Liver (tissue), 9 donors: ENCODE measurements around the gene TSPOAP1. TPM values are rescaled to one million over a fixed set of nuclear protein-coding genes. Genes with fewer than 3 reads are reported as not detected.

Experiments
- DNase-seq: peaks from one replicate; pipeline ENCODE4 v3.0.0-alpha.2; 2017; ENCODE audit warnings: low spot score
- H3K27ac ChIP-seq, 2 donors: one replicate each; pipeline ENCODE4 v1.7.0; 2013; ENCODE audit warnings: inconsistent platforms in 2 of 2, low read length in 2 of 2, control low read depth in 1 of 2, low read depth in 1 of 2, mild to moderate bottlenecking in 1 of 2
- H3K27me3 ChIP-seq, 4 donors: one replicate each; pipeline versions ENCODE4 v1.6.1 to v1.7.0; 2013; ENCODE audit warnings: low read length in 3 of 4, inconsistent platforms in 1 of 4, mild to moderate bottlenecking in 1 of 4, moderate library complexity in 1 of 4; ENCODE audit not compliant: control insufficient read depth in 4 of 4, insufficient read depth in 4 of 4
- H3K36me3 ChIP-seq, 4 donors: one replicate each; pipeline versions ENCODE4 v1.6.1 to v1.7.0; 2013; ENCODE audit warnings: low read length in 3 of 4, mild to moderate bottlenecking in 3 of 4, low read depth in 1 of 4, moderate library complexity in 1 of 4; ENCODE audit not compliant: control insufficient read depth in 4 of 4, insufficient read depth in 3 of 4
- H3K4me1 ChIP-seq, 4 donors: one replicate each; pipeline versions ENCODE4 v1.6.1 to v1.7.0; 2013; ENCODE audit warnings: low read length in 3 of 4, mild to moderate bottlenecking in 3 of 4, moderate library complexity in 1 of 4; ENCODE audit not compliant: control insufficient read depth in 4 of 4, insufficient read depth in 4 of 4
- H3K4me3 ChIP-seq, 3 donors: one replicate each; pipeline versions ENCODE4 v1.6.1 to v1.7.0; 2013; ENCODE audit warnings: low read length in 3 of 3, control low read depth in 1 of 3, low read depth in 1 of 3, mild to moderate bottlenecking in 1 of 3
- H3K9ac ChIP-seq, 2 donors: one replicate each; pipeline ENCODE4 v1.7.0; 2013; ENCODE audit warnings: low read length in 2 of 2, mild to moderate bottlenecking in 2 of 2, moderate library complexity in 2 of 2, control low read depth in 1 of 2, low read depth in 1 of 2
- H3K9me3 ChIP-seq, 4 donors: one replicate each; pipeline versions ENCODE4 v1.6.1 to v1.7.0; 2013; ENCODE audit warnings: low read length in 3 of 4; ENCODE audit not compliant: control insufficient read depth in 4 of 4
- ATF3 ChIP-seq: IDR thresholded peaks from 2 replicates; pipeline ENCODE4 v1.6.1; 2016; ENCODE audit warnings: antibody characterized with exemption
- CTCF ChIP-seq: fragments of 150-350 bp; IDR thresholded peaks from 2 replicates; pipeline ENCODE4 v1.5.1; 2017; ENCODE audit warnings: improper control_type of control experiment, low read depth, low read length; ENCODE audit not compliant: missing input control
- EGR1 ChIP-seq, 2 donors: IDR thresholded peaks; 2 replicates each; pipeline ENCODE4 v1.6.1; 2016 to 2018; ENCODE audit warnings: antibody characterized with exemption in 2 of 2, low read depth in 2 of 2
- FOXA1 ChIP-seq: IDR thresholded peaks from 2 replicates; pipeline ENCODE4 v1.6.1; 2016; ENCODE audit warnings: antibody characterized with exemption
- FOXA2 ChIP-seq: IDR thresholded peaks from 2 replicates; pipeline ENCODE4 v1.6.1; 2016; ENCODE audit warnings: antibody characterized with exemption
- GABPA ChIP-seq, 2 donors: IDR thresholded peaks in 1 of 2; conservative IDR thresholded peaks in 1 of 2; 2 replicates each; pipeline ENCODE4 v1.6.1; 2016; ENCODE audit warnings: antibody characterized with exemption in 2 of 2, mild to moderate bottlenecking in 1 of 2, moderate library complexity in 1 of 2
- HNF4A ChIP-seq, 2 donors: conservative IDR thresholded peaks; 2 replicates each; pipeline ENCODE4 v1.6.1; 2016; ENCODE audit warnings: antibody characterized with exemption in 2 of 2, mild to moderate bottlenecking in 2 of 2
- JUND ChIP-seq, 2 donors: IDR thresholded peaks; 2 replicates each; pipeline ENCODE4 v1.6.1; 2016; ENCODE audit warnings: antibody characterized with exemption in 2 of 2
- MAX ChIP-seq: IDR thresholded peaks from 2 replicates; pipeline ENCODE4 v1.6.1; 2016; ENCODE audit warnings: antibody characterized with exemption
- RAD21 ChIP-seq, 2 donors: IDR thresholded peaks; 2 replicates each; pipeline ENCODE4 v1.6.1; 2016; ENCODE audit warnings: antibody characterized with exemption in 2 of 2, mild to moderate bottlenecking in 2 of 2
- RXRA ChIP-seq, 2 donors: IDR thresholded peaks; 2 replicates each; pipeline ENCODE4 v1.6.1; 2017 to 2018; ENCODE audit warnings: antibody characterized with exemption in 2 of 2, mild to moderate bottlenecking in 1 of 2
- SP1 ChIP-seq: IDR thresholded peaks from 2 replicates; pipeline ENCODE4 v1.6.1; 2018; ENCODE audit warnings: antibody characterized with exemption, mild to moderate bottlenecking
- TAF1 ChIP-seq: conservative IDR thresholded peaks from 2 replicates; pipeline ENCODE4 v1.6.1; 2016; ENCODE audit warnings: antibody characterized with exemption, mild to moderate bottlenecking
- YY1 ChIP-seq: IDR thresholded peaks from 2 replicates; pipeline ENCODE4 v1.6.1; 2016; ENCODE audit warnings: antibody characterized with exemption, mild to moderate bottlenecking
- ZBTB33 ChIP-seq: IDR thresholded peaks from 2 replicates; pipeline ENCODE4 v1.6.1; 2016; ENCODE audit warnings: antibody characterized with exemption
- WGBS: extraction: QIAGEN DNeasy Blood & Tissue Kit; methylation state at CpG from one replicate; pipeline ENCODE4 v1.1.7; 2013; 5-methylcytosine and 5-hydroxymethylcytosine counted together
- polyA plus RNA-seq, 2 donors: library from polyadenylated mRNA; stranded (reverse) in 1 of 2; unstranded in 1 of 2; fragments of 200-250 nt in 1 of 2; fragments of >200 nt in 1 of 2; fragmentation: Nextera tagmentation in 1 of 2; extraction: Ambion mirVana in 1 of 2; gene quantifications; one replicate each; pipeline versions ENCODE4 v1.2.1 to v1.2.3, GENCODE V29; 2013 to 2015
- total RNA-seq, 2 donors: library from RNA; depleted of rRNA; stranded (reverse); fragments of >200 nt; gene quantifications; one replicate each; pipeline ENCODE4 v1.2.3, GENCODE V29; 2014
- donor health status: healthy.
- donor health status: healthy.
- donor health status: healthy.
- donor health status: healthy.
- donor health status: healthy.

TSPOAP1 gene
- total and polyA plus RNA-seq, 4 donors: 1.5 to 4.6 (median 2.6) TPM

- Histone ChIP-seq H3K36me3 (no peaks in the 10 kb centered on the region), H3K9ac (no peak overlapping the region), H3K9me3 (no peaks in the 10 kb centered on the region), H3K4me1 (peaks cover 5 to 33% (median 15%) of the 10 kb centered on the region in 4 donors), H3K27me3 (no peaks in the 10 kb centered on the region), H3K4me3 (no peak overlapping the region), H3K27ac (no peak overlapping the region)
- DNase-seq: no peak
- TF ChIP-seq CTCF (no peak), TAF1 (no peak), FOXA2 (no peak), ATF3 (no peak), GABPA (IDR thresholded peaks at IDR 0.05 in 1 of 2, conservative IDR thresholded peaks at IDR 0.05 in 1 of 2) (no peak), RAD21 (IDR thresholded peaks at IDR 0.05) (no peak)
- WGBS: 89% methylated on average over 2 of the region's 2 CpGs
Observed at GRCh38 chr17:58375811-58376210, 47.2 kb upstream of the TSPOAP1 start.

- Histone ChIP-seq H3K9ac (no peak overlapping the region), H3K9me3 (no peaks in the 10 kb centered on the region), H3K36me3 (no peaks in the 10 kb centered on the region), H3K27me3 (no peaks in the 10 kb centered on the region), H3K4me3 (no peak overlapping the region), H3K27ac (no peak overlapping the region), H3K4me1 (peaks cover 2 to 33% (median 14%) of the 10 kb centered on the region in 4 donors)
- 70% methylated on average over 5 of the region's 5 CpGs for WGBS
- no peak for TF ChIP-seq RXRA (IDR thresholded peaks at IDR 0.05)
- TF ChIP-seq JUND (IDR thresholded peaks at IDR 0.05): no peak
- no peak for TF ChIP-seq YY1
- no peak for TF ChIP-seq HNF4A (conservative IDR thresholded peaks at IDR 0.05)
- TF ChIP-seq SP1: no peak
- TF ChIP-seq ZBTB33: no peak
- TF ChIP-seq ATF3: no peak
- no peak for TF ChIP-seq RAD21 (IDR thresholded peaks at IDR 0.05)
- no peak for TF ChIP-seq MAX
- TF ChIP-seq FOXA1: no peak
- no peak for TF ChIP-seq EGR1 (IDR thresholded peaks at IDR 0.05; ENCODE audit: low read depth in 2 of 2)
- no peak for TF ChIP-seq GABPA (IDR thresholded peaks at IDR 0.05 in 1 of 2, conservative IDR thresholded peaks at IDR 0.05 in 1 of 2)
- no peak for DNase-seq
Observed at GRCh38 chr17:58375256-58375655, 46.7 kb upstream of the TSPOAP1 start.
